Activated naive CD4-positive, alpha-beta T cell treated with Interleukin-2 at 50 U/mL for 16 hours (primary cell): ENCODE results near the gene ESM1.

Source experiments
- DNase-seq: peaks from one replicate; pipeline ENCODE4 v3.0.0-alpha.2; 2020

ESM1 gene

DNA sequence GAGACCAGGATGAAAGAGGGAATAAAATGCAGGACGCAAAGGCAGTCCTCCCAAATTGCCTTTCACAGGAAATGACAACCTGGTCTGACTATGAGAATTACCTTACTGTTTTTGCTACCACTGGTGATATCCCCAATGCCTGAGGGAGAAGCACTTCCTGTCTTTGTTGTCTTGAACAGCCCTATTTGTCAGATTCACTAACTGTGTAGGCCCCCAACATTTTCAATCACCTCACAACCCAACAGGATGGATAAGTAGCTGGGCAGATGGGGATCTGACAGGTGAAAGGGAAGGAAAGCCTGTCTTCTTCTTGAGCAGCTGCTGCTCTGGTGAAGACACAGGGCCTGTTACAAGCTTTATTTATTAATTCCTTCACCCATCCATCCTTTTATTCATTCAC, 9.7 kb downstream of the ESM1 start:
- DNase-seq = no peak

GRCh38 chr5:54969856-54970828, 15.3 kb downstream of the ESM1 start:
- no peak for DNase-seq

GRCh38 chr5:54969242-54969641, 16.2 kb downstream of the ESM1 start:
- no peak for DNase-seq

DNA sequence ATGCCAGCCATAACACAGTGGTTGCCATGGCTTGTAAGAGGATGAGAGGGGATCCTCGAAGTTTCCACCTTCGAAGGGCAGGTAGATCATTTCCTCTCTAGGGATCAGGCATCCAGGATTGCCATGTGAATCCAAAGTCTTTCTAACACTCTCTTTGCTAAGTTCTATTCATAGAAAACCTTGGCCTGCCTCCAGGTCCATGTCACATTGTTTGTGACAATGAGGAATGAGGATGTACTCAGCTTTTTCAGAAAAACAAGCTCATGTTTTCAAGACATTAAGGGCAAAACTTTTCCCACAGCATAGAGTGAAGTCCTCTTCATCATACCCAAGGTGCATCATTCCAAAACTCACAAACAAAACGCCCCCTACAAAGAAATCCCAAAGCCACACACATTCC, 19.6 kb downstream of the ESM1 start:
- DNase-seq = no peak

DNA sequence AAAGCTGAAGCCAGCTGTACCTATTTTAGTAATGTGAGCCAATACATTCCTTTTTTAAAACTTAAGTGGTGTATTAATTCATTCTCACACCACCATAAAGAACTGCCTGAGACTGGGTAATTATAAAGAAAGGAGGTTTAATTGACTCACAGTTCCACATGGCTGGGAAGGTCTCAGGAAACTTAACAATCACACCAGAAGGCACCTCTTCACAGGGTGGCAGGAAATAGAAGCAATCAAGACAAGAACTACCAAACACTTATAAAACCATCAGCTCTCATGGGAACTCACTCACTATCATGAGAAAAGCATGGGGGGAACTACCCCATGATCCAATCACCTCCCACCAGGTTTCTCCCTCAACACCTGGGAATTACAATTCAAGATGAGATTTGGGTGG, 21.0 kb downstream of the ESM1 start:
- DNase-seq = no peak

GRCh38 chr5:54959673-54960418, 25.5 kb downstream of the ESM1 start:
- no peak for DNase-seq

GRCh38 chr5:54956922-54957321, 28.5 kb downstream of the ESM1 start:
- DNase-seq = no peak

DNA sequence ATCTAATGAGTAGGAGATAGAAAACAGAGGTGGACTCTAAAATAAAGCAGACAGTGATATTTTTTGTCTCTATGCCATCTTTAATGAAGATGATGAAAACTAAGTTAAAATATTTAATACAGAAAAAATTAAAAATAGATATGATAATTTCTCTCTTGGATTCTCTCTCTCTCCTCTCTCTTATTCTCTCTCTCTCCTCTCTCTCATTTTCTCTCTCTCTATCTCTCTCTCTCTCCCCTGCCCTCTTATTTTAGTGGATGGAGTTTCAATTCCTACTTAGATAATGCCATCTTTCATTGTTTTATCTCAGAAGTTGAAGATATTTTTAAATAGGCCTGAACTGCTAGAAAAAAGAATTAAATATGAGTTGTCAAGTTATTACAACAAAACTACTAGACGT, 38.2 kb downstream of the ESM1 start:
- DNase-seq = no peak

- no peak for DNase-seq
These were observed 39.0 kb downstream of the ESM1 start for GRCh38 chr5:54946306-54946819.

DNA sequence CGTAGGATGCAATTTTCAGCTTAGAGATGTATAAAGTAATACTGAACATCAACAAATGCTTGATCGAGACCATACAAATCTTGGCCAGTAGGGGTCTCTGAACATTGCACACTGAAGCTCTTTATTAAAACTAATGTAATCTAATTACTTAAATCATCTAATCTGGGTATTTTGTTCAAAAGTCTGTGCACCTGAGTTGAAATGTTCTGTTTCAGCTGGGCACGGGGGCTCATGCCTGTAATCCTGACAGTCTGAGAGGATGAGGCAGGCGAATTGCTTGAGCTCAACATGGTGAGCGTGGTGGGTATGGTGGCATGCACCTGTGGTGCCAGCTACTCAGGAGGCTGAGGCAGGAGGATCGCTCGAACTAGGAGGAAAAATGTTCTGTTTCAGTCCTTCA, 41.0 kb downstream of the ESM1 start:
- DNase-seq = peak; percentile 22

DNA sequence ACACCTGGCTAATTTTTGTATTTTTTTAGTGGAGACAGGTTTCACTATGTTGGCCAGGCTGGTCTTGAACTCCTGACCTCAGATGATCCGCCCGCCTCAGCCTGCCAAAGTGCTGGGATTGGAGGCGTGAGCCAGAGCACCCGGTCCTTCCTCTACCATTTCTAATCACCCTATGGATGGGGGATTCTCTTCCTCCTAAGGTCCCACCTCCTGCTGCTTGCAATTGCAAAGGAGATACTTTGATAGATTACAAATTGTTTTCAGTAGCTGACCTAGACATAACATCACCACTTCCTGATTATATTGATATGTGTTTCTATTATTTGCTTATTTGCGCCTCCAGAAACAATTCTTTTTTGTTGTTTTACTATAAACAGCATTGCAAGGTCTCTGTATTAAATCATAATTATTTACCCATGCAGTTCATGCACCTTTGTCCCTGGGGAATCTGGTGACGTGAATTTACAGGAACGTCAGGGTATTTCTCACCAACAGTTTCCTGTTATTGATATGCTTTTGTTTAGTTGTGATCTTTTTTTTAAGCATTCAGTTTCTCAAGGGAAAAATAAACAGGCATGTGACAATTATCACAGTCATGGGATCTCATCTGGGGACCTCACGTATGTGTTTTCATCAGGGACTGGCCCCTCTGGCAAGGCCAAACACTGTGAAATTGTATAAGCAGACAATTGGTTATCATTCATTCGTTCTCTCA, 43.2 kb downstream of the ESM1 start:
- no peak for DNase-seq

- DNase-seq = no peak
These were observed 49.2 kb downstream of the ESM1 start for GRCh38 chr5:54936201-54936600.

- no peak for DNase-seq
These were observed 52.6 kb downstream of the ESM1 start for GRCh38 chr5:54932789-54933188.

DNA sequence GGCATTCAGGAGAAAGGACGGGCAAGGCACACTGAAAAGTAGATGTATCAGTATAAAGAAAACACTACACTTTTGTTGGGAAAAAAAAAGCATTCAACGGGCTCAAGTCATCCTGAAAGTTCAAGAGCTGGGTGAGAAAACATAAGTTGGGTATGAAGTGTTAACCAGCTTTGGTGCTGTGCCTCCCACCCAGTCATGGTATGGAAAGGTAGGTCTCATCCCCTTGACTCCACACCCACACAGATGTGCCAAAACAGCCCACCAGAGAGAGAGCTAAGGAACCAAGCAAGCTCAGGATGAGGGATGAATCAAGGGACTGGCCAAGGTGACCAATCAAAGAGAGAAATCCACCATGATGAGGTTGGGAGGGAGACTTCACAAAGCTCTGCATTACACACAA, 54.7 kb downstream of the ESM1 start:
- DNase-seq = no peak
